ENCODE data around the gene NUBP2.

Gene NUBP2

GRCh38 chr16:1810536-1810935 is 27.8 kb downstream of the NUBP2 start:
- POLR2A ChIA-PET (ENCODE audit: low non-redundant PET): no interaction called here

GRCh38 chr16:1812732-1813163 is 30.0 kb downstream of the NUBP2 start:
- peak overlapping the region; percentile 50 for H3K27ac ChIP-seq
- TF ChIP-seq CTCF (conservative IDR thresholded peaks at IDR 0.05; ENCODE audit: low read depth): peak; percentile 70
- POLR2A ChIA-PET (ENCODE audit: low non-redundant PET): no interaction called here
- DNase-seq (ENCODE audit: low spot score): peak; percentile 29
- CTCF ChIA-PET: interaction anchor here (0.6 kb wide), 3 partner anchors 61 to 449 kb away, joined by 3 to 4 read pairs (median 4); no protein-coding TSS in a partner anchor

More at GRCh38 chr16:1810536-1810935, 27.8 kb downstream of the NUBP2 start:
- CTCF ChIA-PET: interaction anchor here (0.7 kb wide), 1 partner anchor 113 kb away, joined by 3 read pairs; no protein-coding TSS in a partner anchor
- no peak for TF ChIP-seq CTCF (conservative IDR thresholded peaks at IDR 0.05; ENCODE audit: low read depth)
- H3K27ac ChIP-seq: no peak overlapping the region
- DNase-seq (ENCODE audit: low spot score): no peak

GRCh38 chr16:1815461-1815860 is 32.7 kb downstream of the NUBP2 start:
- no peak for TF ChIP-seq CTCF (conservative IDR thresholded peaks at IDR 0.05; ENCODE audit: low read depth)
- no peak for DNase-seq (ENCODE audit: low spot score)
- peak overlapping the region; percentile 24; the same call in 1 of the 2 replicates for H3K27ac ChIP-seq
- ChIA-PET CTCF (interaction anchor here (0.7 kb wide), 1 partner anchor 270 kb away, joined by 4 read pairs; no protein-coding TSS in a partner anchor), POLR2A (ENCODE audit: low non-redundant PET) (interaction anchor here (0.6 kb wide), 1 partner anchor 39 kb away, joined by 5 read pairs; no protein-coding TSS in a partner anchor)

- CTCF ChIA-PET: no interaction called here
- no peak overlapping the region for H3K27ac ChIP-seq
- no peak for TF ChIP-seq CTCF (conservative IDR thresholded peaks at IDR 0.05; ENCODE audit: low read depth)
- DNase-seq (ENCODE audit: low spot score): no peak
- POLR2A ChIA-PET (ENCODE audit: low non-redundant PET): interaction anchor here (0.5 kb wide), 1 partner anchor 26 kb away, joined by 4 read pairs; no protein-coding TSS in a partner anchor
Observed at GRCh38 chr16:1816396-1817275, 33.9 kb downstream of the NUBP2 start.

GRCh38 chr16:1817276-1817589 is 34.5 kb downstream of the NUBP2 start:
- no peak overlapping the region for H3K27ac ChIP-seq
- no peak for TF ChIP-seq CTCF (conservative IDR thresholded peaks at IDR 0.05; ENCODE audit: low read depth)
- POLR2A ChIA-PET (ENCODE audit: low non-redundant PET): no interaction called here
- no peak for DNase-seq (ENCODE audit: low spot score)
- CTCF ChIA-PET: no interaction called here

- DNase-seq (ENCODE audit: low spot score): no peak
- POLR2A ChIA-PET (ENCODE audit: low non-redundant PET): no interaction called here
- H3K27ac ChIP-seq: no peak overlapping the region
- CTCF ChIA-PET: no interaction called here
- TF ChIP-seq CTCF (conservative IDR thresholded peaks at IDR 0.05; ENCODE audit: low read depth): no peak
Observed at GRCh38 chr16:1817716-1818115, 35.0 kb downstream of the NUBP2 start.
